Epithelial cell of esophagus (primary cell): Measurements from ENCODE around the gene TTLL3.
"Not testable (repeated sequence)": the region's sequence is repeated elsewhere in the genome, so short reads cannot be mapped to it uniquely, and the experiment has no call there.

ENCODE experiments used
- DNase-seq: peaks from one replicate; pipeline ENCODE4 v3.0.0; 2010; ENCODE audit warnings: low read depth
- H3K4me3 ChIP-seq: 2 replicates; pipeline ENCODE4 v1.5.1; 2011; ENCODE audit warnings: mild to moderate bottlenecking, low read length, control low read depth
- TF ChIP-seq, protein P1 (sequence below): IDR thresholded peaks from 2 replicates; pipeline ENCODE4 v1.5.1; 2011; ENCODE audit warnings: low read depth, mild to moderate bottlenecking, low read length, control low read depth, inconsistent platforms; ENCODE audit not compliant: insufficient read depth; ENCODE audit errors: missing control alignments

TTLL3 gene

DNA sequence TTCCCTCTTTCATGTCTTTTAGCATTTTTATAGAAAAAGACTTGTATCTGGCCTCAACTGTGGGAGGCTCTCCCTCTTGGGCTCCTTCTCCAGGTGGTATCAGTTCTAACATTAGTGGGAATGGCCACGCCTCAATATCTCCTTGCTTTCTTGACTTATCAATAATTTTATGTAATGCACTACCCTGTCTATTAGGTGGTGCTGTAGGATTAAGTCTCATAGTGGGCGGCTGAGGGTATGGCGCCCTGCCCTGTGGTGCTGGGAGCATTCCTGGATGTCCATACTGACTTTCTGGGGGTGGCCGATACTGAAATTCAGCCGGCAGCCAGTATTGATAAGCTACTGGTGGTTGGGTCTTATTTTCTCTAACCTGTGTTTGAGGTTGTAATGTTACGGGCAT lies 42.5 kb downstream of the TTLL3 start:
- H3K4me3 ChIP-seq, result no peak overlapping the region
- TF ChIP-seq, protein P1, sequence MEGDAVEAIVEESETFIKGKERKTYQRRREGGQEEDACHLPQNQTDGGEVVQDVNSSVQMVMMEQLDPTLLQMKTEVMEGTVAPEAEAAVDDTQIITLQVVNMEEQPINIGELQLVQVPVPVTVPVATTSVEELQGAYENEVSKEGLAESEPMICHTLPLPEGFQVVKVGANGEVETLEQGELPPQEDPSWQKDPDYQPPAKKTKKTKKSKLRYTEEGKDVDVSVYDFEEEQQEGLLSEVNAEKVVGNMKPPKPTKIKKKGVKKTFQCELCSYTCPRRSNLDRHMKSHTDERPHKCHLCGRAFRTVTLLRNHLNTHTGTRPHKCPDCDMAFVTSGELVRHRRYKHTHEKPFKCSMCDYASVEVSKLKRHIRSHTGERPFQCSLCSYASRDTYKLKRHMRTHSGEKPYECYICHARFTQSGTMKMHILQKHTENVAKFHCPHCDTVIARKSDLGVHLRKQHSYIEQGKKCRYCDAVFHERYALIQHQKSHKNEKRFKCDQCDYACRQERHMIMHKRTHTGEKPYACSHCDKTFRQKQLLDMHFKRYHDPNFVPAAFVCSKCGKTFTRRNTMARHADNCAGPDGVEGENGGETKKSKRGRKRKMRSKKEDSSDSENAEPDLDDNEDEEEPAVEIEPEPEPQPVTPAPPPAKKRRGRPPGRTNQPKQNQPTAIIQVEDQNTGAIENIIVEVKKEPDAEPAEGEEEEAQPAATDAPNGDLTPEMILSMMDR, result no peak

DNA sequence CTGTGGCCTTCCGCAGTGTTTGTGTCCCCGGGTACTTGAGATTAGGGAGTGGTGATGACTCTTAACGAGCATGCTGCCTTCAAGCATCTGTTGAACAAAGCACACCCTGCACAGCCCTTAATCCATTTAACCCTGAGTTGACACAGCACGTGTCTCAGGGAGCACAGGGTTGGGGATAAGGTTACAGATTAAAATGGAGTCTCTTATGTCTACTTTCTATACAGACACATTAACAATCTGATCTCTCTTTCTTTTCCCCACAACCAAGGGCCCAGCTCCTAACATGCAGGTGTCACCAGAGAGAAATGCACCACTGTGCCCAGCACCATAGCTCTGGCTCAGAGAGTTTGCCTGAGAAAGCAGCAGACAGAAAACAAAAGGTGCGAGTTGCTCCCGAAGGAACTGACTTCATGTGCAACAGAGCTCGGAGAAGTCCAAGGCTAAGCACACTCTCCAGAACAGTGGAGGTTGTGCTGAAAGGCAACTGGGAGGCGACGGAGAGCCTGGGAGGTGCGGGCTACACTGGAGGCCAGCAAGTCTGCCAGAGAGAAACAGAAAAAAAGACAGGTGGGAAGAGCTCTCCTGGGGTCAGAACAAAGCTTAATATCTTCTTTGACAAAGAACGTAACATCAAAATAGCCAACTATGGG lies 44.4 kb downstream of the TTLL3 start:
- DNase-seq, H3K4me3 ChIP-seq: not testable (repeated sequence)

More for the DNA sequence above, 42.5 kb downstream of the TTLL3 start:
- no peak for DNase-seq

DNA sequence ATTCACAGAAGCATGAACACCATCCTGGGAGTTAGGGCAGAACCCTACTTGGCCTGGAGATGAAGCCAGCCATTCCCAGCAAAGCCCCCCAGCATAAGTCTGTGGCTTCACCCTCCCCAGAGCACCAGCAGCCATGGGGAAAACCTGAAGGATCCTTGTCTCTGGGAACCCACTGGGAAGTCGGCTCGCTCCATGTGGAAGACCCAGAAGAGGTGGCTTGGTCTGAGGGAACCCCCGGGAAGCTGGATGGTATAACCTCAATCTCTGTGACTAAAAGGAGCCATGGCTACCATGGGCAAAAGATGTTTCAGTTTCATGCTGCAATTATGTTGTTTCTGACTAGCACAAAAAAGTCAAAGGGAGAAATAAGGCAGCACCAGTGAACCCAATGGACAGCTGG lies 45.5 kb downstream of the TTLL3 start:
- no peak overlapping the region for H3K4me3 ChIP-seq
- no peak for DNase-seq
- TF ChIP-seq, protein P1, result no peak

DNA sequence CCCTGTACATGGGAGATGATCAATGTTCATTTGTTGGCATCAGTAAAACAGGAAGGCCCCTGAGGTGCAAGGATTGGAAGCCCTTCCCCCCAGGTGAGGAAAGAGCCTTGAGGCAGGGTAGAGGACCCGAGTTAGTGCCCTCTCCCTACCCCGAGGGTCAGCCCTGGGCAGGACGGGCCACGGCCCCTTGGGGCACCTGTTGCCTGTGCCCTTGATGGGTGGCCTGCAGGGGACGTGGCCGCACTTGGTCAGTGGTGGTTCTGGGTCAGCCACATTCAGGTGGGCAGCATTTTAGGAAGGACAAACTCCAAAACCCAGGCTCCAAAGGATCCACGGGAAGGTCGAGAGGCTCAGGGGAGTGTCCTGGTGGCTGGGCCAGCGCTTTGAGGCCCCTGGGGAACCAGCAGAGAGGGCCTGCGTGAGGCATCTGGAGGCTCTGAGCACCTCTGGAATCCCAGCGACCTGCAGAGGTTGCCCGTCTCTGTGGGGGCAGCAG lies 49.5 kb downstream of the TTLL3 start:
- no peak for DNase-seq
- H3K4me3 ChIP-seq, result no peak overlapping the region
- TF ChIP-seq, protein P1, result no peak

DNA sequence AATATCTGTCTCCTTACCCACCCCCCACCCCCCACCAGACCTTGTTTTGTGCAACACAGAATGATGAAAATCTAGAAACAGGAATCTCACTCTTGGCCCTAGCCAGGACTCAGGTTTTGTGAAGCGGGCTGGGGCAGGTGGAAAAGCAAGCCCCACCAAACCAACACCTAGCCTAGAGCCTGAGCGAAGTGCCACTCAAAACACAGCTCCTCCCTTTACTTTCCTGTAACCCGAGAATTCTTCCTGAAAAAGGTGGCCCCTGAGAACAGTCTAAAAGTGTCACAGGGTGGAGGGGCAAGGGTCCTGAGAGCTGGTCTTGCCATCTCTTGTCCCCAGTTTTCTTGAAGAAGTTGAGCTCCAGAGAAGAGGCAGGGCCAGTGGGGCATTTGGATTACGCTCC lies 51.1 kb downstream of the TTLL3 start:
- H3K4me3 ChIP-seq, result no peak overlapping the region
- no peak for DNase-seq
- TF ChIP-seq, protein P1, result no peak

DNA sequence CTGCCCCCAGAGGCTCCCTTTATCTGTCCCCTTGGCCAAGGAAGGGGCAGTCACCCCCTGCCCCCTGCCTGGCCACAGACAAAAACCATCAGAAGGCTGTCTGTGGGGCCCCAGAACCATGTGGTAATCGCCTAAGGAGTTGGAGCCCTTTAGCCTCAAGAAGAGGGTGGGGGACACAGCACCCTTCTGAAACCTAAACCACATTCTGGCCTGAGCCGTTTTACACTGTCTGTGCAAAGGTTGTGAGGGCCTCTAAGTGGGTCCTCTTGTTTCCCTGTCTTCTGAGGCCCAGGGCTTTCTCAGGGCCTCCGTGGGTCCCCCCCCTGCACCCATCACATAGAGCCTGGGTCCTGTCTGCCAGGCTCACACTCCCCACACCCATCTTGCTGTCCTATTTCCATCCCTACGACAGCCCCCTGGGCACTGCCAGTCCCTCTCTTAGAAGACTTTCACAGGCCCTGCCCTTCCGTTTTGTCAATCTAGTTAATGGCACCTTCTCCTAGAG lies 51.6 kb downstream of the TTLL3 start:
- no peak overlapping the region for H3K4me3 ChIP-seq
- TF ChIP-seq, protein P1, result no peak
- no peak for DNase-seq

DNA sequence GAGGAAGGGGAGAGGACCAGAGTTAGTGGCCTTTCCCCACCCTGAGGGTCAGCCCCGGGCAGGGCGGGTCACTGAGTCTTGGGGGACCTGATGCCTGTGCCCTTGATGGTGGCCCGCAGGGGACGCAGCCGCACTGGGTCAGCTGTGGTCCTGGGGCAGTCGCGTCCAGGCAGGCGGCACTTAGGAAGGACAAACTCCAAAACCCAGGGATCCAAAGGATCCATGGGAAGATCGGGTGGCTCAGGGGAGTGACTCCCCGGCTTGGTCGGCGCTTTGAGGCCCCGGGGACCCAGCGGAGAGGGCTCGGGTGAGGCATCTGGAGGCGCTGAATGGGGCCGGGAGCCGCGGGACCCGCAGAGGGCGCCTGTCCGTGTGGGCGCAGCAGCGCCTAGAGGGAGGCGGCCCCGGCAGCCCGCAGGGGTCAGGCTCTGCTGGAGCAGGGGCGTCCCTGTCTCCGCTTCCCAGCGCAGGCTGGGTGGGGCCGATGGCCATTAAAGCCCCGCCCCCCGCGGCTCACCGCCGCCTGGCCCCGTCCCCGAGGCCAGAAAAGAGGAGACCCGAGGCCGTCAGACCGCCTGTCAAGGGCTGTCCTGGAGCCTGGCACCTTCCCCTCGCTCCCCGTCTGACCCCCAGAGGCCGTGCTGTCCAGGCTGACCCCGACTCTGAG lies 52.5 kb downstream of the TTLL3 start:
- no peak for DNase-seq
- no peak overlapping the region for H3K4me3 ChIP-seq
- TF ChIP-seq, protein P1, result no peak
